B cell (primary cell): Measurements from ENCODE around the gene SCN10A.

Experiments used
- EZH2 ChIP-seq: IDR thresholded peaks from 2 replicates; pipeline ENCODE4 v1.6.1; 2012; ENCODE audit warnings: borderline replicate concordance, low read depth, mild to moderate bottlenecking, moderate library complexity, low read length; ENCODE audit not compliant: insufficient read depth, poor library complexity, severe bottlenecking
- TF ChIP-seq, protein P1 (sequence below): fragments of 200-600 bp; IDR thresholded peaks from one replicate; pipeline ENCODE4 v1.8.0; 2022; ENCODE audit warnings: antibody characterized with exemption, mild to moderate bottlenecking

DNA sequence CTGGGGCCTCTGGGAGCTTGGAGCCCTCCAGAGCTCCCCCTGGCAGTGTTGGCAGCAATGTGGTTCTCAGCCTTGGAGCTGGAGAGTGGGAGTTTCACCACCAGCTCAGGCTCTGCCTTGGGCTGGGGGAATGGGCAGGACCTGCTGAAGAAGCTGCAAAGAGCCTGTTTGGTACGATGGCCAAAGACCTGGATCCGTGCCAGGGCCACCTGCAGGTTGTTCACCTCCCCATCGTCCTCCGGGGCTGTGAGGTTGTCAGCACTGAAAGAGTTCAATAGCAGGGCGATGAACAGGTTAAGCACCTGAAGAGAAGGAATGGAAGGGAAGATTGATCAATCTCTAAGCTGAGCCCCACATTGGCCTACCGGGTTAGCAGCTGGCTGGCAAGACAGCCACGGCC is 89.3 kb downstream of the SCN10A start:
- TF ChIP-seq, protein P1, sequence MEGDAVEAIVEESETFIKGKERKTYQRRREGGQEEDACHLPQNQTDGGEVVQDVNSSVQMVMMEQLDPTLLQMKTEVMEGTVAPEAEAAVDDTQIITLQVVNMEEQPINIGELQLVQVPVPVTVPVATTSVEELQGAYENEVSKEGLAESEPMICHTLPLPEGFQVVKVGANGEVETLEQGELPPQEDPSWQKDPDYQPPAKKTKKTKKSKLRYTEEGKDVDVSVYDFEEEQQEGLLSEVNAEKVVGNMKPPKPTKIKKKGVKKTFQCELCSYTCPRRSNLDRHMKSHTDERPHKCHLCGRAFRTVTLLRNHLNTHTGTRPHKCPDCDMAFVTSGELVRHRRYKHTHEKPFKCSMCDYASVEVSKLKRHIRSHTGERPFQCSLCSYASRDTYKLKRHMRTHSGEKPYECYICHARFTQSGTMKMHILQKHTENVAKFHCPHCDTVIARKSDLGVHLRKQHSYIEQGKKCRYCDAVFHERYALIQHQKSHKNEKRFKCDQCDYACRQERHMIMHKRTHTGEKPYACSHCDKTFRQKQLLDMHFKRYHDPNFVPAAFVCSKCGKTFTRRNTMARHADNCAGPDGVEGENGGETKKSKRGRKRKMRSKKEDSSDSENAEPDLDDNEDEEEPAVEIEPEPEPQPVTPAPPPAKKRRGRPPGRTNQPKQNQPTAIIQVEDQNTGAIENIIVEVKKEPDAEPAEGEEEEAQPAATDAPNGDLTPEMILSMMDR = no peak
- no peak for TF ChIP-seq EZH2
